GM19395 (cell line): ENCODE data around the gene ZBTB46.
A peak's percentile ranks its signal among the peaks of the same experiment; 100 is the strongest.
"Not testable (repeated sequence)": the region's sequence is repeated elsewhere in the genome, so short reads cannot be mapped to it uniquely, and the experiment has no call there.

Source experiments
- ATAC-seq: cut with Tn5 transposase; IDR thresholded peaks from one replicate; pipeline ENCODE4 v1.9.1; 2021; ENCODE audit warnings: mild to moderate bottlenecking, moderate library complexity; ENCODE audit not compliant: unreplicated experiment

The ZBTB46 gene

DNA sequence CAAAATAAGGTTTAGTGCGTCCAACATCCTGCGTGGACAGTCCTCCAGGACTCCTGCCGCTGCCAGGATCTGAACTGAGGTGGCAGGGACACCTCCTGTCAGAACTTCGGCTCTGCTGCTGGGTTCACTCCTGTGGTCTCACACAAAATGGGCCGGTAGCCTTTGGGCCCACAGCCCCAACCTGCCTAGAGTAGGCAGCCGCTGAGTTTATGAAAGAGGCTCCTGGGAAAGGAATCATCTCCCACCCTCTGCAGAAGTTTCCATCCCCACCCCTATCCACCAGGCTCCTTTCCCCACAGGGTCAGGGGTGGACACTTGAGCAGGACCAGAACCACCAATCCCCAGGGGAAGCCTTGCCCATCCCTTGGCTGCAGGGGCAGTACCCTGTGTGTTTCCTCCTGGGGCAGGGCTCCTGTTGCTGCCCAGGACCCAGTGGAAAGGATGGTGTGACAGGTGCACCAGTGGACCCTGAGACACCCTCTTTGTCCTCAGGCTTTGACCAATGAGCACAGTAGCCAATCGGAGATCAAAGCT, 28.2 kb upstream of the ZBTB46 start:
- ATAC-seq = no peak

- no peak for ATAC-seq
Measured at GRCh38 chr20:63858393-63859165, 27.5 kb upstream of the ZBTB46 start.

DNA sequence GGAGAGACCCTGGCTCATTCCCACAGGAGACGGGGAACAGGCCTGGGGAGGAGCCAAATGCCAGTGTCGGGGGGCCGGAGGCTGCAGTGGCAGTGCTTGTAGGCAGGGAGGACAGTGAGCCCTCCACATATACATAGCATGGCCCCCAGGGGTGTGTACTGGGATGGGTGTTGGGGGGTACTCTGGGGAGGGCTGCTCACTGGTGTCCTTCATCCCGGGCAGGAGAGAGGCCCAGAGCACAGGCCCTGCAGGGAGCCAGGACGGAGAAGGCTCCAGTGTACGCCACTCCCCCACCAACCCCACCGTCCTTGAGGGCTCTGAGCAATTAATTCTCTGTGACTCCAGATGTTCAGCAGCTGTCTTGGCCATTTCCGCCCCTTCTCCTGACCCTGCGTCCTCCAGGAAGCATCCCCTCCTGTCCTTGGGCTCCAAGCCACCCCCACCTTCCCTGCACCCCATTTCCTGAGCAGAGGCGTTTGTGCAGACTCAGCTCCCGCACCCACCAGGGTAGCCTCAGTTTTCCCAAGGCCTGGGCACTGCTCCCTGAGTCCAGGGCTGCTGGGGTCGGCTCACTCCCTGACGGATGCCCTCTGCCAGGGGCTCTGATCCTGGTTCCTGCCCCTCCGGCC, 26.8 kb upstream of the ZBTB46 start:
- no peak for ATAC-seq

GRCh38 chr20:63856098-63856511, 25.0 kb upstream of the ZBTB46 start:
- ATAC-seq = no peak

- no peak for ATAC-seq
Measured at GRCh38 chr20:63855363-63856097, 24.5 kb upstream of the ZBTB46 start.

DNA sequence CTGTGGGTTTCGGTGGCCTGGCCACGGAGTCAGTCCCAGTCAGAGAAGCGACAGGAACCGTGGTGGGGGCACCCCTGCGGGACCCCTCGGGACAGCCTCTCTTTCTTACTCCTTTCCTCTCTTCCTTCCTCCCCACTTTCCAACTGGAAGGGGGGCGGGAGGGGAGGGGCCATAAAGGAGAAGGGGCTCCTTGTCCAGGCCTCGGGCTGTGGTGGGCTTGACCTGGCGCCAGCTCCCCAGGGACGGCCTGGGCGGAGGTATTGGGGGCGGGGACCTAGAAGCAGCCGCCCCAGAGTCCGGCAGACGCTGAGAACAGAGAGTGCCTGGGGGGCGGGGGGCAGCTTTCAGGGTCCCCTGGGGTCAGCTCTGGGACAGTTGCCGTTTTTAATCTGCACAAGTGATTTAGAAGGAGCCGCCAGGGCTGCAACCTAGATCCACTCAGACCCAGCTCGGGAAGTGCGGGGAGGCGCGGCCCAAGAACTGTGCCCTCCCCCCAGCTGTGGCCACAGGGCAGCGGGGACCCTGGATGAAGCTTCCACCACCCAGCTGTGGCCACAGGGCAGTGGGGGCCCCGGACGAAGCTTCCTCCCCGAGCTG, 23.8 kb upstream of the ZBTB46 start:
- no peak for ATAC-seq

- ATAC-seq = no peak
Measured at GRCh38 chr20:63854069-63854765, 23.2 kb upstream of the ZBTB46 start.

DNA sequence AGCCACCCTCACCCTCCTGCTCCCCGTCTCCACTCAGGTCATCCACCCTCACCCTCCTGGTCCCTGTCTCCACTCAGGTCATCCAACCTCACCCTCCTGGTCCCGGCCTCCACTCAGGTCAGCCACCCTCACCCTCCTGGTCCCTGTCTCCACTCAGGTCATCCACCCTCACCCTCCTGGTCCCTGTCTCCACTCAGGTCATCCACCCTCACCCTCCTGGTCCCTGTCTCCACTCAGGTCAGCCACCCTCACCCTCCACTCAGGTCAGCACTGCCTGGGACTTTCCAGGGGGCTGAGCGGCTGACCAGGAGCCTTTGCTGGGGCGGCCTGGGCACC, 22.6 kb upstream of the ZBTB46 start:
- ATAC-seq = not testable (repeated sequence)

DNA sequence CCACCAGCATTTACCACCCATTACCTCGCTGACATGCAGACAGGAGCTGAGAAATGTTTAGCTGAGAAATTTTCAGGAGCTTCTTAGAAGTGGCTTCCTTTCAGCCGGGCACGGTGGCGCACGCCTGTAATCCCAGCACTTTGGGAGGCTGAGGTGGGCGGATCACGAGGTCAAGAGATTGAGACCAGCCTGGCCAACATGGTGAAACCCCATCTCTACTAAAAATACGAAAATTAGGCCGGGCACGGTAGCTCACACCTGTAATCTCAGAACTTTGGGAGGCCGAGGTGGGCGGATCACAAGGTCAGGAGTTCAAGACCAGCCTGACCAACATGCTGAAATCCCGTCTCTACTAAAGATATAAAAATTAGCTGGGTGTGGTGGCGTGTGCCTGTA, 20.5 kb upstream of the ZBTB46 start:
- not testable (repeated sequence) for ATAC-seq

GRCh38 chr20:63850689-63851547, 19.9 kb upstream of the ZBTB46 start:
- peak; percentile 83 for ATAC-seq

- ATAC-seq = no peak
Measured at GRCh38 chr20:63848003-63848911, 17.2 kb upstream of the ZBTB46 start.

- no peak for ATAC-seq
Measured at GRCh38 chr20:63847237-63848002, 16.4 kb upstream of the ZBTB46 start.

- ATAC-seq = no peak
Measured at GRCh38 chr20:63846888-63847236, 15.8 kb upstream of the ZBTB46 start.

DNA sequence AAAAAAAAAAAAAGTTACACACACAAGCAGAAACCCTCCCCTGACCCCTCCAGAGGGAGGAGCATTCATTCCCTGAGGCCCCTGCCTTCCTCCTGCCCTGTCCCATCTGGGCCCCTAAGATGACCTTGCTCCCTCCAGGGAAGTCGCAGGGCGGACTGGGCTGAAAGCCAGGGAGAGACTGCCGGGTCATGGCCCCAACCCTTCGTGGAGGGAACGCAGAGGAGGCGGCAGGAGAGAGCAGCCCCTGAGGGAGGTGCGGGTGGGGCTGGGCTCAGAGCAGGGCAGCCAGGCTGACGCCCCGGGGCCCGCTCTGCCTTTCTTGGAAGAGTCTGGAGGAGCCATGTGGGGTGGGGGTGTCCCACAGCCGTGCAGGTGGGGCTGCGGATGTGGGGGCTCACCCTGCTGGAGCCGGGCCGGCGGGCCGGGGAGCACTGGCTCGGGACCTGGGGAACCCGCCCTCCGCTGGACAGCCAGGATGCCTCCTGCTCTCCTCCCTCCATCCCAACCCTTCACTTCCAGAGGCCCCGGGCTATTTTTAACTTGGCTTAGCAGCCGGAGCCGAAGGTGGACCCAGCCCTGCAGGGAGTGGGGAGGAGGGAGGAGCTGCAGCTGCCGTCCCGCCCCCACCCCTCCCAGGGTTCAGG, 15.2 kb upstream of the ZBTB46 start:
- no peak for ATAC-seq

DNA sequence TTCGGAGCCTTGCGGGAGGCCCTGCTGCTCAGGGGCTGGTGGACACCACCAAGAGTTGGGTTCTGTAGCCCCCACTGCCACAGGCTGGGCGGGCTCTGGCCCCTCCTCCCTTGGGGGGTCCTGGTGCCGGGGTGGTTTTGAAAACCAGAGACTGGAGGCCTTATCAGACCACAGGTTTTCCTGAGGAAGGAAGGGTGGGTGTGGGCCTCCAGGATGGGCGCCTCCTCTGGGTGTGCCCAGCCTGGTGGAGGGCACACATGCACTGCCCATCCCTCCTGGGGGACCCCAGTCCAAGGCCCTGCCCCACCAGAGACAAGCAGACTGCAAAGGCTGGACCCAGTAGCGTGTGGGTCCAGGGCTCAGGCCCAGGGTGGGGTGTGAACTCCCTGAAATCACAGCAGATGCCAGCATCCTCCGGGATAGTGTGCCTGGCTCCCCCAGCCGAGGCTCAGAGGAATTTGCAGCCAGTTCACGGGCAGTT, 13.5 kb upstream of the ZBTB46 start:
- no peak for ATAC-seq

DNA sequence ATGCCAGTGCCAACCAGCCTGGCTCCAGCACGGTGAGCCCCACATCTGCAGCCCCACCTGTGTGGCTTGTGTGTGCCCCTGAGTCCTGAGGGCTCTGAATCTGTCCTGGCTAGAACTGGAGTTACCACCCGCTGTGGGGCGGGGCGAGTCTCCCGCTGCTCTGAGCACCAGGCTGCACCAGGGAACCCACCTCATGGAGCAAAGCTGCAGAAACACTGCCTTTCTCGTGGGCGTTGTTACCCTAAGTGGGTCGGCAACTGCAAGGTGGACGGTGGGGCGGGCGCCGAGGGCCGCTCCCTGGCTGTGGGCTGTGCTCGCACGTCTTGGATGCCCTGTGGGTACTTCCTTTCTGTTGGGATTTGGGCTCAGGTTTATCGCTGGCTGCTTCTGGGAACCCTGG, 12.7 kb upstream of the ZBTB46 start:
- no peak for ATAC-seq

DNA sequence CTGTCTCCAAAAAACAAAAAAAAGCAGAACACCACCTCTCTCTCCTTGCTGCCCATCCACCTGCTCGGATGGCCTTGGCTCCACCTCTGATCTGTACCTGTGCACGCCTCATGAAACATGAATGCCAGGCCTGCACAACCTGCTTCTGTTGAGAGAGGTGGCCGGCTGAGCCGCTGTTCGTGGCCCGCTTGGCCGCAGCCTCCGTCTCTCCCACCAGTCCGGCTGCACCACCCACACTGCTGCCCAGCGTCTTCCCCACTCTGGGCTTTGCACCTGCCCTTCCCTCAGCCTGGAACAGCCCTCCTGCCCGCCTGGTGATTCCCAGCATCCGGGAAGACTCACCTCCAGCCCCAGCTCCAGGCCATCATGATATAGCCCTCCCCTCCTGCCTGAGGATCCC, 12.2 kb upstream of the ZBTB46 start:
- ATAC-seq = no peak

DNA sequence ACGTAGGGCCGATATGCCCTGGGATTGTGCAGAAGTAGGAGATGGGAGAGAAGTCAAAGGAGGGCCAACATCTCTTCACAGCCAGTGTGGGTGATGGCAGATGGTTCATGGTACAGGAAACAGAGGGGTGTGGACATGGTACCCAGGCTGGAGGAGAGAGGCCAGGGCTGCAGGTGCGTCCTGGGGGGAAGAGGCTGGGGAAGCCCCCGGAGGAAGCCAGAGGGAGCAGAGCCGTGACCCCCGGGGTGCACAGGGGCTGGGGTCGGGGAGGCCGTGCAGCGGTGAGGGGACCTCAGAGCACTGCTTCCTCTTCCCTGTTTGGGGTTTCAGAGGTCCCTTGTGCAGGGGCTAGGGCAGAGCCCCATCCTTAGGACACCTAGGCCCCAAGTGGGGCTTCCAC, 11.2 kb upstream of the ZBTB46 start:
- ATAC-seq = no peak
